Measurements from ENCODE around the gene SUSD6.

The SUSD6 gene

GRCh38 chr14:69648480-69649451 lies 37.4 kb downstream of the SUSD6 start:
- no peak for DNase-seq (ENCODE audit: low spot score)

- no peak for DNase-seq (ENCODE audit: low spot score)
Observed at GRCh38 chr14:69650948-69651369, 39.6 kb downstream of the SUSD6 start.

GRCh38 chr14:69651664-69652063 lies 40.3 kb downstream of the SUSD6 start:
- DNase-seq (ENCODE audit: low spot score): no peak

- no peak for DNase-seq (ENCODE audit: low spot score)
Observed at GRCh38 chr14:69652942-69653684, 41.7 kb downstream of the SUSD6 start.

GRCh38 chr14:69654116-69654515 lies 42.7 kb downstream of the SUSD6 start:
- DNase-seq (ENCODE audit: low spot score): no peak

DNA sequence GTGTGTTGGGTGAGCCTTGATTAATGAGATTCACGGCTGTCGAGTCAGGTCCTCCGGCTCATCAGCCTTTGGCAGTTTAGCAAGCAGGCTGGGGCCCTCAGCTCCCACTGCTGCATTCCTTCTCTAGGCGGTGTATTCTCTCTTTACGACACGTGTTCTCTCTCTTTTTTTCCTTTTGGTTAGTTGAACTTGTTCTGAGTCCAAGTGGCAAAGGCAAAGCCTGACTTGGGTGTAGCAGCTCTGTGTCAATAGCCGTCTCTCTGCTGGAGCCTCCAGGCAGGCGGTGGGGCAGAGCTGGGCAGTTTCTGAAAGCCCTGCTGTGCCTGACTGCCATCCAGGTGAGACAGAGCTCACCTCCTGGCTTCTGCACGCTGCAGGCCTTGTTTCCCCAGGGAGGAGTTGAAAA lies 46.6 kb downstream of the SUSD6 start:
- no peak for DNase-seq (ENCODE audit: low spot score)

DNA sequence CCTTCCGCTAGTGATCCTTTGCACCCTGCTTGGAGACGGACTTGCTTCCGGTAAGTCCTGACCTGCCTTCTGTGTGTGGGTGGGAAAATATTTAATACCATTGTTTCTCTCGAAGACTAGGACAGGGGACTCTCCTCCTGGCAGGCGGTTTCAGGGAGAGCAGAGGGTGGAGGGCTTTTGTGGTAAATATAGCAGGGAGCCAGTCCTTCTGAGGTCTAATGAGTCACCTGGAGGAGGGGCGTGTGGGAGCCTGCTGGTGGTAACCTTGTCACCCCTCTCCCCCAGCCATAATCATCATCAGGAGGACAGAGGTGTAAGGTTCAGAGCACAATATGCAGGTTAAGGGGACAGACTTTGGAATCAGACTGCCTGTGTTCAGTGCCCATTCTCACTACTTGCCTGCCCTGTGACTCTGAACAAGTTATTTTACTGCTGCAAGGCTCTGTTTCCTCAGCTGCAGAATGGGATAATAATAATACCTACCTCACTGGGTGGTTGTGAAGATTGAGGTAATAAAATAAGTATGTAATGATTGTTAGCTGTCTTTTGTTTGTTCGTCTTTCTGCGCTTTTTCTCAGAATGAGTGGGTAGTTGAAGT lies 47.4 kb downstream of the SUSD6 start:
- DNase-seq (ENCODE audit: low spot score): peak; percentile 39

GRCh38 chr14:69660344-69661193 lies 49.2 kb downstream of the SUSD6 start:
- DNase-seq (ENCODE audit: low spot score): no peak

DNA sequence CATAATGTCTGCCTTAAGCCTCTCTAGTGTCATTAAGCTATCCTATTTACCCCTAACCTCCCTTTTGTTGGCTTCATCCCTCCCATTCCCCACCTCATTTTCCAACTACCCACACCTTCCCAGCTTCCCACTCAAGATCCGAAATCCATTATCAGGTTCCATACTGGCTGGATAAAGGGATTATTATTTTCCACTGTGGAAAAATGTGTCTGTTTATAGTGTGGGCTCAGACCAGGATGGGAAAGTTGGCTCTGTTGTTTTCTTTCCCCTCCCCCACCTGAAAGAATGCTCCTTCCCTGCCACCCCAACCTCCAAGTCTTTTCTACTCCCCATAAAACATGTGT lies 49.8 kb downstream of the SUSD6 start:
- DNase-seq (ENCODE audit: low spot score): no peak

- no peak for DNase-seq (ENCODE audit: low spot score)
Observed at GRCh38 chr14:69662636-69663299, 51.4 kb downstream of the SUSD6 start.

- DNase-seq (ENCODE audit: low spot score): no peak
Observed at GRCh38 chr14:69663300-69663643, 51.9 kb downstream of the SUSD6 start.

- no peak for DNase-seq (ENCODE audit: low spot score)
Observed at GRCh38 chr14:69664265-69664664, 52.9 kb downstream of the SUSD6 start.

DNA sequence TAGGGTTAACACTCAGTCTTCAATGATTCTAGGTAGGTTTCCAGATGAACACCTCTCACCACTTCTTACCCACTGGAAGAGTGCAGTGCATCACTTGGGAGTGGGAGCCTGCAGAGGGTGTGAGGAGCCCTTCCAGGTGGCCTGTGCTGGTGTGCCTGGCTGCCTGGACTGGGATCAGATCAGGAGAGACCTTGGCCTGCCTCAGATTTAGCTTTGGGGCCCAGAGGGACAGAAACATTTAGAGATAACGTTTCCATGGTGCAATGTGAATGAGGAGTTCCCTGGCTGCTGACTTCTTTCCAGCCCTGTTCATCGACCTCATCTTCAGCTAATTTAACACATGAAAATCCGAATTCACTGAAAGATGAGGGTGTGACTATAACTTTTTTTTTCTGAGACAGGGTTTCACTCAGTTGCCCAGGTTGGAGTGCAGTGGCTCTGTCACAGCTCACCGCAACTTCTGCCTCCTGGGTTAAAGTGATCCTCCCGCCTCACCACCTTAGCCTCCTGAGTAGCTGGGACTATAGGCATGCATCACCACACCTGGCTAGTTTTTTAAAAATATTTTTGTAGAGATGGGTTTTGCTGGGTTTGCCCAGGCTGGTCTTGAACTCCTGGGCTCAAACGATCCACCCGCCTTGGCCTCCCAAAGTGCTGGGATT lies 53.6 kb downstream of the SUSD6 start:
- no peak for DNase-seq (ENCODE audit: low spot score)

DNA sequence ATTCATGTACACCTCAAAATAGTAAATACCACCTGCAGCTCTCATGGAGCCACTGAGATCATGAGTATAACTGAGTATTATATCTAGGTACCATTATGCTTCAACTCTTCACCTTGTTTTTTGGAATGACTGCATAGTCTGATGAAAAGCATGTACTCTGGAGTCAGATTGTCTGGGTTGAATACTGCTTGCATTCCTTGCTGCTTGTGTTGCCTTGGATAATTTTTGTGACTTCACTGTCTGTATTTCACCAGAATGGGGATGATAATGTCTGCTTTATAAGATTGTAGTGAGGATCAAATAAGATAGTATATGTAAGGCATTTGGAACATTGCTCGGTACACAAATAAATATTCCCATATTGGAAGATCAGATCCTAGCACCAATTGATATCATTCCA lies 54.2 kb downstream of the SUSD6 start:
- DNase-seq (ENCODE audit: low spot score): no peak

DNA sequence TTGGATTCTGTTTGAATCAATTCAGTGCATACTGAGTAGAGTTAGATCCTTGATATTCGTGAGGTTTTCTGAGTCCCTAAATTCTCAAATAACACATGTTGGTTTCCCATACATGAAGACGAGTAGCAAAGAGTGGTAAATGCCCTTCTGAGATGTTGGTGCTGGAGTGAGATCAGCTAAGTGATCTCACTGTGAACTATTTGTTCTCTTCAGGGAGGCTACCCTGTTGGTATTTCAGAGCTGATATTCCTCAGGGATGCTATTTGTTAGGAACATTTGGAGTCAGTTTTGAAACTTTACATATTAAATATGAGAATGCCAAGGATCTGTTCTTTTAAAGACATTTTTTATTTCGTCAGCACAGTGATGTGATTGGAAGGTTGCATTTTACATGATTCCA lies 54.7 kb downstream of the SUSD6 start:
- DNase-seq (ENCODE audit: low spot score): no peak

DNA sequence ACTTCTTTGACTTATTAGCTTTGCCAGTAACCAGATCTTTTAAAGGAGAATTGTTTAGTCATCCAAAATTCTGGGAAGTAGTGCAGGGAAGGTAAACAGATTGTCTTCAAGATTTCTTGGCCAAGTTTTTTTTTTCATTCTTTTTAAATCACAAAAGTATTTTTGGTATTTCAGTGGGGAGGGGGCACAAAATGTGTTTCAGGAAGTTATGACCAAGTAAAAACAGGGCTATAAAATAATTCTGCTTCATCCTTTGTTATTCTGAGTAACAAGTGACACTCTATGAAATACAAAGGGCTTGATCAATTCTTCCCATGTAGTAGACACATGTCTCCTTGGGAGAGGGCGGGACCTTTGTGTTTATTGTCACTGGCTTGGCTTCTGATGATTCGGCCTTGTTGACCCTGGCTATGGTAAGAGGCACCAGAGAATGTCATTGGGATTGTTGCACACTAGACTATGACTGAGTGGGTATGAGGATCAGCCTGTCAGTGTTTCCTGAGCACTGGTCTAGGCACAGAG lies 55.4 kb downstream of the SUSD6 start:
- DNase-seq (ENCODE audit: low spot score): no peak

DNA sequence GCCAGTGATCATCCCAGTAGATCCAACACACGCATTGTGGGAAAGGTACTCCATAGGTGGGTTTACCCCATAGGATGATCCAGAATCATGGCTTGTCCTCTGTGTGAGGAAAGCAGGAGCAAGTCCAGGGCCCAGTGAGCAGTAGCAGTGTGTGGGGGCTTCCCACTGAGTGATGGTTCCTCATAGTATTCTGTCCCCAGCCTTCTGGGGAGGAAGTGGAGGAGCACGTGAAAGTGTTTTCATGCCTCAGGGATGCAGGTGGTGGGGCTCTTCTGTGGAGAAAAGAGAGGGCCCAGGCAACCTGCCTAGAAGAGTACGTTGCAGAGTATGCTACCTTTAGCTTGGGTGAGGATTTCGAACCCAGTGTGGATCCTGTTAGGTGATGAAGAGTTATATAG lies 56.5 kb downstream of the SUSD6 start:
- no peak for DNase-seq (ENCODE audit: low spot score)

DNA sequence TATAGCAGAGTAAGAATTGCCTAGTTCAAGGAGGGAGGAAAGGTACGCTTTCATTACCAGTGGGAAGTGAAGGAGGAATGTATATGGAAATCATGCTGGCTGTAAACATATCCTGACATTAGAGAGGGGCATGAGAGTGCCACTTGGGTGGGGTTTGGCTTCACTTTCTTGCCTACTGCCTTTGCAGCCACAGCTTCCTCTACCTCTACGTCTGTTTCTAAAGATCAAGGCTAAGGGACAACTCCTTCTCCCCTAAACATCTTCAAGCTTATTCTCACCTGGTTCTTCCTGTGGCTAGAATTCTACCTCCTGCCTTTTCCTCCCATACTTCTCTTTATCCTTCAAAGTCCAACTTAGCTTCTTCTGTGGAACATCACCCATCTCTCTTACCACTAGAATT lies 58.0 kb downstream of the SUSD6 start:
- no peak for DNase-seq (ENCODE audit: low spot score)

GRCh38 chr14:69670093-69670492 lies 58.7 kb downstream of the SUSD6 start:
- no peak for DNase-seq (ENCODE audit: low spot score)

GRCh38 chr14:69671365-69672030 lies 60.1 kb downstream of the SUSD6 start:
- DNase-seq (ENCODE audit: low spot score): no peak

All from CD4-positive, alpha-beta T cell treated with Interleukin-2 at 100 ng/mL for 4 hours (primary cell).